HG03378 (cell line): ENCODE results near the gene REM2.

Experiments
- ATAC-seq: cut with Tn5 transposase; IDR thresholded peaks from one replicate; pipeline ENCODE4 v1.9.1; 2021; ENCODE audit warnings: mild to moderate bottlenecking, moderate library complexity; ENCODE audit not compliant: unreplicated experiment

REM2 gene

DNA sequence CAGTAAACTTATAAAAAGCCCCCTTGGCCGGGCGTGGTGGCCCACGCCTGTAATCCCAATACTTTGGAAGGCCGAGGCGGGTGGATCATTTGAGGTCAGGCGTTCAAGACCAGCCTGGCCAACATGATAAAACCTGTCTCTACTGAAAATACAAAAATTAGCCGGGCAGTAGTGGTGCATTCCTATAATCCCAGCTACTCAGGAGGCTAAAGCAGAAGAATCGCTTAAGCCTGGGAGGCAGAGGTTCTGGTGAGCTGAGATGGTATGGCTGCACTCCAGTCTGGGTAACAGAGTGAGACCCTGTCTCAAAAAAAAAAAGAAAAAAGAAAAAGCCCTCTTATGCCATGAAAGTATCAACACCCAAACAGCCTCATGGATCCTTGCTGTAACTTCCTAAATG is 42.5 kb downstream of the REM2 start:
- ATAC-seq, result no peak

GRCh38 chr14:22926316-22926715 is 43.3 kb downstream of the REM2 start:
- no peak for ATAC-seq

GRCh38 chr14:22928237-22929103 is 45.4 kb downstream of the REM2 start:
- no peak for ATAC-seq

DNA sequence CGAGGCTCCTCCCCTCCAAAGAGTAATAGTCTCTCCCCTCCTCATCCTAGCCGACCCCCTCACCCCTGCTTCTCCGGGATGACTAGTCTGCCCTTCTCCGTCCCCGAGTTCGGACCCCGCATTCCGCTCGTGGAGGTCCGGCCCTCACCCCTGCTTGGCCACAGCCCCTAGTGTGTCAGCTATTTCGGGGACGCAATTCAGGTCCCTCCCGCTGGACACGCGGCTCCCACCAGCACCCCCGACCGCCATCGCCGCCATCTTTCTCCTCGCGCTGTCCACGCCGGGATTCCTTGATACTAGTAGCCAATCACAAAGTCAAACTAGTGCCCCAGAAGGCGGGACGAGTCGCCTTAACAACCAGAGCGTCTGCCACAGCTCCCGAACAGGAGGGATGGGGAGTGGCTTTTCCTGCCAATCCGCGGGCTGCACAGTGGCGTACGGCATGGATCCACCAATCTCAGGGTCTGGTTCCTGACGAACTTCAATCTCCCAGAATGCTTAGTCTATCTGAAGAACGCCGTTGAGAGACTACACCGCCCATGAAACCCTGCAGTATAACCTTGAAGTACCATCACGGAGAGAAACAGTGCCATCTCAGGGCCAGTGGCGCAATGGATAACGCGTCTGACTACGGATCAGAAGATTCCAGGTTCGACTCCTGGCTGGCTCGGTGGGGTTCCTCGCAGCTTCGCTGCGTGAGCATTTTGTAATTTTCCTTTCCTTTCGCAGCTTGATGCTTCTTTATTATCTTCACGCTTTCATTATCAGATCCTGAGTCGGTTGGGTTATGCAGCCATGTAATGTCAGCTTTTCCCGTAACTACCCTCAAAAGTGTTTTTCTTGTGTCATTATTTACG is 46.3 kb downstream of the REM2 start, which contains the start of gene PRMT5:
Gene PRMT5 (minus strand): TSS at position 273 of the 857 bp plus-strand sequence. CDS start 15 bp downstream, at position 258.
- ATAC-seq, result peak; percentile 92

DNA sequence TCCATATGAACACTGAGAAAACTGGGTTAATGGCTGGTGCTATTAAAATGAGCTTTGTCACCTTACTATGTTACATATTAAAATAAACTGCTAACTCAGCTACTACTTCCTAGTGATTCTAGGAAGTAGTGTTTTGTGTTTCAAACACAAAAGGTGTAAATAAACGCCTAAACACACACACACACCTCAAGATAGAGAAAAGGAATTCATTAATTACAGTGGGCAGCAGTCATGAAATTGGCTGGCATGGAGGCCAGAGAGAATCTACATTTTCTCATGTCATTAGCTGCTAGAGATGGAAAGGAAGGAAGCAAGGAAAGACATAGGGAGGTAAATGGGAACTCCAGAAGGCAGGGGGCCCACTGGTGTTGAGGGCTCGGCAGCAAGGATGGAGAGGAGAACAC is 46.9 kb downstream of the REM2 start:
- ATAC-seq, result no peak

- ATAC-seq, result no peak
These were observed 49.1 kb downstream of the REM2 start for GRCh38 chr14:22932146-22932545.

- ATAC-seq, result no peak
These were observed 52.1 kb downstream of the REM2 start for GRCh38 chr14:22935156-22935555.
